ENCODE data around the gene UGT1A7.
"Not testable (repeated sequence)": the region's sequence is repeated elsewhere in the genome, so short reads cannot be mapped to it uniquely, and the experiment has no call there.

Gene UGT1A7

DNA sequence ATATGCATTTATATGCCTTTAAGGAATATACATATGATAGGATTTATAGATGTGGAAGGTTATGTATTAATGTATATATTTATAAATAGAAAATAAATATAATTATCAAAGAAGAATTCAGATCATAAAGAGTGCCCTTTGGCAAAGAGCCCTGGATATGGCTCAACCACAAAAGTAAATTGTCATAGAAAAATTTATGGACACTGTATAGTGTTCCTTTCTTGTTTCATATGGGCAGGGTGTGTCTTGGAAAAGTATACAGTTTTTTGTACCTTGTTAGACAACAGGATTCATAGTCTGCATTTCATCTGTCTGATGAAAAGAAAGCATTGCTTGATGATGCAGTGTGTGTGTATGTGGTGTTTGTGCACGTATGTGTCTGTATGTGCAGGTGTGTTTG is 2.9 kb downstream of the UGT1A7 start:
- no peak for DNase-seq

DNA sequence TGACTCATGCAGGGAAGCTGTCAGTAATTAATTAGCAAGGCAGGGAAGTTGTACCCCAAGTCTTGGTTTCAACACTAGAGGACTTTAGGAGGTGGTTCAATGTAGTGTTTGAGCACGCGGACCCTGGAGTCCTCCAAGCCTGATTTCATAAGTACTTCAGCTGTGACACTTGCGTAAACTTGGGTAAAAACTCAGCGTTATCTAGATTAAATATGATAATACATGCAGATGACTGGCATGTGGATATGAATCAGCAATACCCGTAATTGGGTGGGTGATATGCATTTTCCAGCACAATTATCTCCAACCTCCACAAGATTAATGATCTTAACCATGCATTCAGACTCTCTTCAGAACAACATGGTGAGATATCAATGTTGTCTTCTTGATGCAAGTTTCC is 5.2 kb downstream of the UGT1A7 start:
- no peak for DNase-seq

DNA sequence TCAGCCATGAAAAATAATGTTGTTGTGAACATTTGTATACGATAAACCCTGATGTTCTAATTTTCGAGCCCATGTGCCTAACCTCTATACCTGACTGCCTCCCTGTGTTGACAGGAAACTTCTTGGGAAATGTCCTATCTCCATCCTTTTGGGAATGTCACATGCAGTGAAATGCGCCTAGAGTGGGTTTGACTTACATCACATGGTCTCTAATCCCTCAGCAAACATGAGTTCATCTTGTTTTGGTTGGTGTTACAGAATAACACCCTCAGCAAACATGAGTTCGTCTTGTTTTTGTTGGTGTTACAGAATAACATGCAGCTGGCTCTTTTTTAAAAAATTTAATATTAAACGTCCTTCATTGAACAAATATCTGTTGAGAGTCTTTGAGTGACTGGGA is 6.6 kb downstream of the UGT1A7 start:
- no peak for DNase-seq

DNA sequence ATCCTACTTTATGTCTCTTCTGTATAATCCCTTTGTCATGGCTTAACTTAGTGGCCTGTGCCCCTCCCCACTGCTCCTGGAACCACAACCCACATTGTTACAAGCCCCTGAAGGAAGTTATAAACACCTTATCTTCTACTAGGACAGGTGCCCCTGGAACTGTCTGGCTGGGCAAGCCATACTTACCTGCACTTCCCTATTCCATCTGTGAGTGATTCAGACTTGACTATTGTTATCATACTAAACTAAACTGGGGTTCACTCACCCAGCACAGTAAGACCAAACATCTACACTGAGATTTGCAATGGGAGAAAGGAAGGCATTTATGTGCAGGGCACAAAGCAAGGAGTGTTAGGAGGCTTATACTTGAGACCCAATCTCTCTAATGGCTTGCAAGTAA is 7.3 kb downstream of the UGT1A7 start:
- no peak for DNase-seq

DNA sequence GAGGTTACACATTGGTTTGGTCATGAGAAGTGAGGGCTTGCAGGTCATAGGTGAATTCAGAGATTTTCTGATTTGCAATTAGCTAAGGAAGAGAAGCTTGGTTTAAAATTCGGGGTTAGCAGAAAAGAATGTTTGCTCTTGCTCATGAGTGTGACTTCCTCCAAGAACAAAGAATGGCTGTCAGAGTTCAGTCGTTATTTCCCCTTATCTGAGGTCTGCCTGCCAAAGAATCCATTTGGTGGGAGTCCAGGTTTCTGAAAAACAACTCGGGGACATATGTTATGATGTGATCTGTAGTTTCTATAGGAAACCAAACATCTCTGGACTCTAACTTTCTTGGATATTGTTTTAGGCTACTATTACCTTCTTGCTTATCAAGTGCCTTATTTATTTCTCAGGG is 7.8 kb downstream of the UGT1A7 start:
- no peak for DNase-seq

DNA sequence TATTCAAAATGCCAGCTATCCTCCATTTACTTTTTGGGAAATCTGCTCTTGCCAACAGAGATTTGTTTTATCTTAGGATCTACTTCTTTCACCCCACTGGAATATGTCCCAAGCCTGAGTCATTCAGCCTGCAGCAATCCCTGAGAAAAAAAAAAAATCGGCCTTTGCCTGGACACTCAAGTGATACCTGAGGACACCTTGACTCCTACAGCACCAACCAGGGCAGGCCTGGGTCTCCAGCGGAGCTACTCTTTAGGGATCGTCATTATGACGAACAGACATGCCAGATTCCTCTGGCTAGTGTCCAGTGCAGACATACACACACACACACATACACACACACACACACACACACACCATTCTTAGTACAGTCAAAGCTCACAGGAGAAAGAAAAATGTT is 8.7 kb downstream of the UGT1A7 start:
- DNase-seq: no peak

DNA sequence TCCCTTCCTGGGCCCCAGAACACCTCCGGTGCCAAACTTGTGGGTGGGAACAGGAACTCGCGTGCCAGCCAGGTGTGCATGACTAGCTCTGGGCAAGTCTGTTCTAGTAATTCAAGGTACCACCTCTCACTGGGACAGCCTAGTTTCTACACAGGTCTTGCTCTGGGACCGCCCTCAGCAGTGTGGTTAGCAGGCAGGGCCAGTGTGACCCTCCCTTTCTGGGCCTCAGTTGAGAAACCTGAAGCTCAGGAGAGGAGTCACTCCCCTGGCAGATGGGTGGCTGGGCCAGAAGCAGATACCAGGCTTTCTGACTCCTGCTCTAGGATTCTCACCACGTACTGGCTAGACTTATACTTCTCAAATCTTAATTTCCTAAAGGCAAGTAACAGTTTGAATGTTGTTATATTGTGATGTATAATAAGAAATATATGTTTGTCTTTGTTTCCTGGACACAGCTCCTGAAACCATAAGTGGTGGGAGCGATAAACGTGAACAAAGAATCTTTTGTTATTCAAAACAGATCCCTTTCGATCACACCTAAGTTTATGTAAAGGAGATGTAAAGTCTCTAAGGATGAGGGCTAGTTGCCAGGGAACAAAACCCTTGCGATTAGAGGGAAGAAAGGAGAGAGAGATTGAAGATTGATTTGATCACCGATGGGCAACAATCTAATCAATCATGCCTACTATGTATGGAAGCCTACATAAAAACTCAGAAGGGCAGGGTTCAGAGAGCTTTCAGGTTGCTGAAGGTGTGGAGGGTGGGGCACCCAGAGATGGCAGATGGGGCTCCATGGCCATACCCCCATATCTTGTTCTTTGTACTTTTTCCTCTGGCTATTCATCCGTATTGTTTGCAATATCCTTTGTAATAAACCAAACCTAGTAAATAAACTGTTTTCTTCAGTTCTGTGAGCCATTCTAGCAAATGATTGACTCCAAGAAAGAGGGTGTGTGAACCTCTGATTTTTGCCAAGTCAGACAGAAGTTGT is 10.0 kb downstream of the UGT1A7 start:
- no peak for DNase-seq

DNA sequence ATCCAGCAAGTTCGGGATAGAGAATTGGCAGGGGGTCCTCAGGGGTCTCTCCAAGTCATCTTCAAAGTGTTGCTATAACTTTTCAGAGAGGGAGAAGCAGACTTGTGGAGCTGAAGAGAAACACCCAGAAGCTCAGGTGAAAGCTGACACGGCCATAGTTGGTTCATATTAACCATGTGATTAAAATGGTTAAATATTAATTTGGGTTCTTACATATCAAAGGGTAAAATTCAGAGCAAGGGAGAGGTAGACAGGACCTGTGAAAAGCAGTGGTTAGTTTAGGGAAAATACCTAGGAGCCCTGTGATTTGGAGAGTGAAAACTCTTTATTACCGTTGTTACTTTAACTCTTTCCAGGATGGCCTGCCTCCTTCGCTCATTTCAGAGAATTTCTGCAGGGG is 10.9 kb downstream of the UGT1A7 start, which contains the start of gene UGT1A6:
UGT1A6 (plus strand) TSS at position 243 of the 400 bp plus-strand sequence; CDS start at position 358, 115 bp downstream.
- DNase-seq: no peak

DNA sequence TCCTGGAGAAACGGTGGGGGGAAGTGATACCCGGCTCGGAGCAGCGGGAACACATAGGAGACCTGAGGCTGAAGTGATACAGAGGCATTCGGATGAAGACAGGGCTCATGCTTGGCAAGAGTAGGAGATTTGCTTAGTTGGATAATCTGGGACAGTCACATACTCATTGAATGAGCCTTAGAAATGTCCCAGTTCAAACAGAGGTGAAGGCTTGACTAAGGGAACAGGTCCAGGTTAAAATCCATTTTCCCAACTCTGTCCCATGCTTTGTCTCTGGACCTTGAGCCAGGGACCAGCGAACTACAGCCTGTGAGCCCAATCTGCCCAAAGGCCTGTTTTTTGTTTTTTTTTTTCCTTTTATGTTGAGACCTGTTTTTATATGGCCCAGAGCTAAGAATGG is 12.3 kb downstream of the UGT1A7 start:
- DNase-seq: no peak

DNA sequence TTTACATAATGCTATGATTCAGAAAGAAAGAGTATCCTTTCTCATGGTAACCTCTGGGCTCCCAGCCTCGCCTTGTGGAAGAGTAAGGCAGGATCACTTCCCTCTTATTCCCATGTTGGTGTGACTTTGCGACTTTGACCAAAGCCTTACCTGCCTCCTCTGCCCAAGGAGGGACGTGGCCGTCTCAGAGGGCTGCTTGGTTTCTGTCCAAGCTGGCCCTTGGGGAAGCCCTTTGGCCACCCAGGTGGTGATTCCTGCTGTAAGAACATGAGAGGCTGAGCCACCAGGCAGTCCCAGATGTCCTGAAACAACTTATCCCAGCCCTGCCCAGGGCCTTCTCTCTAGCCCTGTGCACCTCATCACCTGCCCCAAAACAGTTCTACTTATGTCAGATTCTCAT is 17.0 kb downstream of the UGT1A7 start:
- DNase-seq: no peak

DNA sequence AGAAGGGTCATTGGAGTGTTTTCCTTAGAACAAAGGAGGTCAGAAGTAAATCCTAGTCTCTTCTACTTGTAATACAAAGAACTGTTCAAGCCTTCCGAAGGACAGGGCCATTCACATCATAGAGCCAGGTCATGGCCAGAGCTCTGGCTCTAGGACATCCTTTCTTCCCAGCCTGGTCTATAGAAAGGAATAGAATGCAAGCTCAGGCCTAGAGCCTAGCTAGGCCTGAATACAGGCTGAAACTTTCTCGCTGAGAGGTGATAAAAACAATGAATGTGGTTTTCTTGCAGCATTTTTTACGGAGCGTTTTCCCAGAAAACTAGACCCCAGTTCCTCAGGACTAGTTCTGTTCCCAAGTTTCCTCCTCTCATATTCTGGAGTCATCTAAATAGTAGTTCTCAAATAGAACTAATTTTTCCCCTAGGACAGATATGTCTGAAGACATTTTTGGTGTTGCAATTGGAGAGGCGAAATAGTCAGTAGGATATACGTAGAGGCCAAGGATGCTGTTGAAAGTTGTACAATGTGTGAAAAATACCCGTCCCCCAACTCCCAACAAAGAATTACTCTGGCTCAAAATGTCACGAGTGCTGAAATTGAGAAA is 17.8 kb downstream of the UGT1A7 start:
- no peak for DNase-seq

DNA sequence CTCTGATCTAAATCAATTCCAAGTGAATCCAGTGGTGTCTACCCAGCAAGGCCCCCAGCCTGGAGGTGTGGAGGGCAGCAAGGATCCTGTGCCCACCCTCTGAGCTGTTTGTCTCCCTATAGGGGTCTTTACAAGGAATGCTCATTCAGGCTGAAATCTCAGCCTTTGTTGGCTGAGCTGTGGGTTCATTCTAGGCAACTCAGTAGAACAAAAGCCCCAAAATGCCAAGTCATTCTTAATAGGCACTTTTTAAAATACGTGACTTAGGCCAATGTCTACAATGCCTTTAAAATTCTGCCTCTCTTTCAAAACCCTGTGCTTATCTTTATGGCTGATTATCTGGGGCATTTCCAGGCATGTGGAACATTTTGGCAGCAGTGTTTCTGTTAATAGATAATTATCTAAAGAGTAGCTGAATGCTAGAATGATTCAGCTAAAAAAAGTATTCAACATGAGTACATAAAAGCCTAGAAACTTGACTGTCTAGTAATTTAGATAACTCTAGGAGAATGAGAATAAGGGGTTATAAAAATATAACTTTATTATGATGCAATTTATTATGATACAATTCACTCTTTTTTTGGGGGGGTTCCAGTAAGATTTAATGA is 18.4 kb downstream of the UGT1A7 start:
- DNase-seq: no peak

DNA sequence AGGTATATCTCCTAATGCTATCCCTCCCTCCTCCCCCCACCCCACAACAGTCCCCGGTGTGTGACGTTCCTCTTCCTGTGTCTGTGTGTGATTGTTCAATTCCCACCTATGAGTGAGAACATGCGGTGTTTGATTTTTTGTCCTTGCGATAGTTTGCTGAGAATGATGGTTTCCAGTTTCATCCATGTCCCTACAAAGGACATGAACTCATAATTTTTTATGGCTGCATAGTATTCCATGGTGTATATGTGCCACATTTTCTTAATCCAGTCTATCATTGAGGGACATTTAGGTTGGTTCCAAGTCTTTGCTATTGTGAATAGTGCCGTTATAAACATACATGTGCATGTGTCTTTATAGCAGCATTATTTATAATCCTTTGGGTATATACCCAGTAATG is 19.1 kb downstream of the UGT1A7 start:
- DNase-seq: not testable (repeated sequence)

DNA sequence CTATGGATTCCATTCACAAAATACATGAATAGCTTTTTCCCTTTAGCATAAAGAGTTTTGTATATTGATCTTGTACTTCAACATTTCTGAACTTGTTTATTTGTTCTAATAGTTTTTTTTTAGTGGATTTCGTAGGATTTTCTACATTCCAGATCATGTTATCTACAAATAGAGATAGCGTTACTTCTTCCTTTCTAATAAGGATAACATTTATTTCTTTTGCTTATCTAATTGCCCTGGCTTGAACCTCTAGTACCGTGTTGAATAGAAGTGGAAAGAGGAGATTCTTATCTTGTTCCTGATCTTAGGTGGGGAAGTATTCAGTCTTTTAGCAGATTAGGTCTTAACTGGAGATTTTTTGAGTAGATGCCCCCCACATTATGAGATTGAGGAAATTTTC is 20.5 kb downstream of the UGT1A7 start:
- DNase-seq: no peak

DNA sequence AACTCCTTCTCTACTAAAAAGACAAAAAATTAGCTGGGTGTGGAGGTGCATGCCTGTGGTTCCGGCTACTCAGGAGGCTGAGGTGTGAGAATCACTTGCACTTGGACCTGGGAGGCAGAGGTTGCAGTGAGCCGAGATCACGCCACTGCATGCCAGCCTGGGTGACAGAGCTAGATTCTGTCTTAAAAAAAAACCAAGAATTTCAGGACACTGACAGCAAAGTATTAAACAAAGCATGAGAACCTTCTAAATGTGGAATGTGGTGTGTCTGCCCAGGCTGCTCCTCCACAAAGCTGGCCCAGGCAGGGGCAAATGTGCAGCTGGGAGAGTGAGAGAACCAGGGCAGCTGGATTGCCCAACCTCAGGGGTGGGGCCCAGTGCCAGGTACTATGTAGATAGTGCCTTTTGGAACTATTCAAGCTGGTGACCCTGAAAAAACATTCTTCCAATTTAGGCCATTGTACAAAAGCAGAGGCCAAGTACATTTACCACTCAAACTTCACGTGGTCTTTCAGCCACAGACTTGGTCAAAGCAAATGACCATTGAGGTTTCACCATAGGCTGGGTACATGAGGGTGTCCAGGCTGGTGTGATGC is 24.3 kb downstream of the UGT1A7 start:
- no peak for DNase-seq

DNA sequence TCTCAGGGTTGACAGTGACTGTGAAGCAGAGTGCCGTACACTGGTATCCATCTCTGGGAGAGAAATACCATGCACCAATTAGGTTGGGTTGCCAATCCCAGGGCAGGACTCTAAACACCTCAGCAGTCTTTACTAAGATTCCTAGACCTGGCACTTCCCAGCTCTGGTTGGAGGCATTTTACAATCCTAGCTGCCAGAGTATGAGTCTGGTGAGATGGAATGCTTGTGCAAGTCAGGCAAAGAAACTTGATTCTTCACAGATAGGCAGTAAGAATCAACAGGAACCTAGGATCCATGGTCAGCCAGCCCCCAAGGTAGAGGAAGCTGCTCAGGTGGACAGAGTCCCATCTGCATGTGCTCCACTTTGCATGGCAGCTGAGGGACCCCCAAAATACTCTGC is 25.0 kb downstream of the UGT1A7 start:
- DNase-seq: no peak

DNA sequence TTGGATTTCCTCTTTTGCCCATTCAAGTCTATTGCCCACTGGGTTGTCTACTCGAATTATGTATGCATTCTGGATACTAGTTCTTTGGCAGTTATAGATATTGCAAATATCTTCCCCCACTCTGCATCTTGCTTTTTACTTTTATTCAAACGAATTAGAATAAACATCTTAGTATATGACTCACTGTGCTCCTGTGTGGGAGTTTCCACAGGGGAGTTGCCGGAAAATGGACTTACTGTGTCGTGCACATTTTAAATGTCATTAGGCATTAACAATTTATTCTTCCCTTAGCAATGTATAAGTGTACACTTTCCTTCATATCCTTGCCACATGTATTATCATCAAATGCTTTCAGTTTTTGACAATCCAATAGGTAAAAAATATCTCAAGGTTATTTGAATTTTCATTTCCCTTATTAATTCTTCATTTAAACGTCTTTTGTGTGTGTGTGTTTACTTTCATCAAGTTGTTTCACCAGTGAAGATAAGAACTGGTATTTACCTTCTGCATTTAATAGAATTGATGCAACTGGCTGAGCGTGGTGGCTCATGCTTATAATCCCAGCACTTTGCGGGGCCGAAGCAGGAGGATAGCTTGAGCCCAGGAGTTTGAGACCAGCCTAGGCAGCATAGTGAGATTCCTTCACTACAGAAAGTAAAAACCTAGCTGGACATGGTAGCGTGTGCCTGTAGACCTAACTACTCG is 26.4 kb downstream of the UGT1A7 start:
- DNase-seq: no peak

DNA sequence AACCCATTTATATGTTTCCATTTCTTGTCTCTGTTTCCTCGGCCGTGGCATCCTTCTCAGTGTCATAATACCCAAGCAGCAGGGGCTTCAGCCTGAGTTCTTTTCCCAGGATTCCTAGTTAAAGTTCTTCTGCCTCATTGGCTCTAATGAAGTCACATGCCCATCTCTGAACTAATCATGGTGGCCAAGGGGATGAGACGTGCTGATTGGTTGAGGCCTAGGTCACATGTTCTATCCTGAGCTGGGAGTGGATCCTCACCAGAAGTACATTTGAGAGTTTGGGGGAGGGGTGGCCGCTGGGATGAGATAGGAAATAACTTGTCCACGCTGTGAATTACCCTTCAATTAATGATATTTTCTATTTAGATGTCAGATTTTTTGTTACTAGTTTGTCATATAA is 27.2 kb downstream of the UGT1A7 start:
- DNase-seq: no peak

DNA sequence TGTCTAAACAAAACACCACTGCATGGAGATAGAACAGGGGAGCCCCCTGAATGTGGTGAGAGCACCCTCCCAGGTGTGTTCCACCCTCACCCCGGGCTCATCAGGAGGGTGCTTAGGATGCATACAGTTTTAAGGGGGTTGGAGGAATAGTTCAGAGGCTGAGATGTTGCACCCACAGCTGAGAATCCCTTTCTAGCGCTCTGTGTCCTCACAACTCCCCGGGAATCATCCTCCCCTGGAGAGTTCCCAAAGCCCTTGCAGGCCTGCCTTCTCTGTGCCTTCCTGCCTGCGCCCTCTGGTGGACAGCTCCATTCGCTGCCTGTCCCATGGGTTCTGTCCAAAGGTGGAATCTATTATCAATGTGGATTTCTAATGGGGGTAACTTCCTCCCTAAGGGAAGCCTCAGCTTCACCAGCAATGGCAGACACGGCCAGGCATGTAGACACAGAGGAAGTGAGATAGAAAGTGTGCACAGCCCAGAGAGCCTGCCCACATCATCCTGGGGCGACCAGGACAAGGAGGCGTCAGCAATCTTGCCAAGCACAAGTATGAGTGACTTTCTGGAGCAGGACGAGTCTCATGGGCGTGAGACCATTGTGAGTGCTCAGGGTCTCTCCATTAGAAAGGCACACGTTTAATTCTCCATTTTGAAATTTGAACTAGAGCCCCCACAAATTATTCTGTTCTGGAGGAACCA is 29.8 kb downstream of the UGT1A7 start:
- peak; percentile 53 for DNase-seq

DNA sequence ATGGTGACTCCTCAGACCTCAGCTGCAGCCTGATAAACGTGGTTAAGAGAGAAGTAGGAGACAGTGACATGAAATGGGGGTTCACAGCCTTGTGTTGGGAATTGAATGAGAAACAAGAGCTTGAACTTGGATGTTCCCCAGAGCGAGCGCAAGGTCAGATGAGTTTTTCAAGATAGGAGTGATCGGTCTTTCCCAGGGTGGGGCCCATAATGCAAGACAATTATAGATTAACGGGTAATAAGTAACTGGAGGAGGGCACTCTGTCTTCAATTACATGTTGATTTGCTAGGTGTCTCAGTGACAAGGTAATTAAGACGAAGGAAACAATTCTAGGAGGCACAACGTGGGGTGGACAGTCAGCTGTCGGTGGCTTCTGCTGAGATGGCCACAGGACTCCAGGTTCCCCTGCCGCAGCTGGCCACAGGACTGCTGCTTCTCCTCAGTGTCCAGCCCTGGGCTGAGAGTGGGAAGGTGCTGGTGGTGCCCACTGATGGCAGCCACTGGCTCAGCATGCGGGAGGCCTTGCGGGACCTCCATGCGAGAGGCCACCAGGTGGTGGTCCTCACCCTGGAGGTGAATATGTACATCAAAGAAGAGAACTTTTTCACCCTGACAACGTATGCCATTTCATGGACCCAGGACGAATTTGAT is 31.0 kb downstream of the UGT1A7 start, which contains the start of gene UGT1A5:
UGT1A5 (plus strand) TSS at position 297 of the 651 bp plus-strand sequence; CDS start at position 382, 85 bp downstream.
- DNase-seq: no peak

DNA sequence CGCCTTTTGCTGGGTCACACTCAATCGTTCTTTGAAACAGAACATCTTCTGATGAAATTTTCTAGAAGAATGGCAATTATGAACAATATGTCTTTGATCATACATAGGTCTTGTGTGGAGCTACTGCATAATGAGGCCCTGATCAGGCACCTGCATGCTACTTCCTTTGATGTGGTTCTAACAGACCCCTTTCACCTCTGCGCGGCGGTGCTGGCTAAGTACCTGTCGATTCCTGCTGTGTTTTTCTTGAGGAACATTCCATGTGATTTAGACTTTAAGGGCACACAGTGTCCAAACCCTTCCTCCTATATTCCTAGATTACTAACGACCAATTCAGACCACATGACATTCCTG is 31.5 kb downstream of the UGT1A7 start:
- no peak for DNase-seq

DNA sequence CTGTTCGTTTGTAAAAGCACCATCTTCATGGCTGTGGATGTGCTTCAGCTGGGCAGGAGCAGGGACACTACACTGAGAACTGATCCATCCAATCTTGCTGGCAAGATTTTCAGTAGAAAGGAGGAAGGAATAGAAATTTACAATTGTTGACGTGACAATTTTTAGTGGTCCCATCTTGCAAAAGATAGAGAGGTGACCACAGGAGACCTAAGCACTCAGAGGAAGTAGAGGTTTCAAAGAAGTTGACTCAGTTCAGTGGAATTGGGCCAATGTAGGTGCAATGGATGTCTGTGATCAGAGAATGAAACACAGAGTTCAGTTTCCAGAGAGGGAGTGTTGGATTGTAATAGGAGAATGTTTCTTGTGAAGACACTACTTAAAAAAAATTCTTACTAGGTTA is 32.4 kb downstream of the UGT1A7 start:
- no peak for DNase-seq
